Spleen (tissue), 11 donors: Measurements from ENCODE around the gene POLG. TPM values are rescaled to one million over a fixed set of nuclear protein-coding genes. Genes with fewer than 3 reads are reported as not detected.
A peak's percentile ranks its signal among the peaks of the same experiment; 100 is the strongest.

Source experiments
- DNase-seq: peaks from one replicate; pipeline ENCODE4 v3.0.0-alpha.2; 2020
- H3K27ac ChIP-seq, 8 donors: fragments of 200-600 bp; sonication (generic) in 7 of 8; 1 replicate in 4 of 8; 2 replicates in 4 of 8; pipeline versions ENCODE4 v1.5.0 to v1.8.0; 2016 to 2021; ENCODE audit warnings: inconsistent platforms in 4 of 8, mild to moderate bottlenecking in 4 of 8, moderate library complexity in 1 of 8
- H3K27me3 ChIP-seq, 7 donors: fragments of 200-600 bp; sonication (generic) in 6 of 7; replicated peaks in 1 of 7; 1 replicate in 4 of 7; 2 replicates in 3 of 7; pipeline versions ENCODE4 v1.5.0 to v1.8.0; 2016 to 2021; ENCODE audit warnings: inconsistent platforms in 3 of 7, mild to moderate bottlenecking in 1 of 7
- H3K36me3 ChIP-seq, 6 donors: fragments of 200-600 bp; sonication (generic) in 5 of 6; 1 replicate in 4 of 6; 2 replicates in 2 of 6; pipeline versions ENCODE4 v1.5.0 to v1.8.0; 2016 to 2021; ENCODE audit warnings: inconsistent platforms in 2 of 6
- H3K4me1 ChIP-seq, 6 donors: fragments of 200-600 bp; sonication (generic) in 5 of 6; 1 replicate in 3 of 6; 2 replicates in 3 of 6; pipeline versions ENCODE4 v1.5.0 to v1.8.0; 2016 to 2021; ENCODE audit warnings: inconsistent platforms in 3 of 6
- H3K4me3 ChIP-seq, 8 donors: fragments of 200-600 bp; sonication (generic) in 7 of 8; 1 replicate in 4 of 8; 2 replicates in 4 of 8; pipeline versions ENCODE4 v1.5.0 to v1.8.0; 2016 to 2021; ENCODE audit warnings: inconsistent platforms in 4 of 8, mild to moderate bottlenecking in 4 of 8, moderate library complexity in 2 of 8
- H3K9me3 ChIP-seq, 8 donors: fragments of 200-600 bp; sonication (generic) in 7 of 8; 1 replicate in 4 of 8; 2 replicates in 4 of 8; pipeline versions ENCODE4 v1.5.0 to v1.8.0; 2016 to 2021; ENCODE audit warnings: inconsistent platforms in 4 of 8
- POLR2A ChIP-seq, 3 donors: fragments of 450-650 bp; IDR thresholded peaks; one replicate each; pipeline ENCODE4 v1.5.1; 2017; ENCODE audit warnings: antibody characterized with exemption in 3 of 3, mild to moderate bottlenecking in 1 of 3
- POLR2AphosphoS5 ChIP-seq, 3 donors: sonication (generic); formaldehyde crosslinking; IDR thresholded peaks; one replicate each; pipeline ENCODE4 v1.5.1; 2017; ENCODE audit warnings: antibody characterized with exemption in 3 of 3
- WGBS, 5 donors: extraction: QIAGEN DNeasy Blood & Tissue Kit in 3 of 5; methylation state at CpG; one replicate each; pipeline versions ENCODE4 v1.1.5 to v1.1.7; 2013 to 2018; 5-methylcytosine and 5-hydroxymethylcytosine counted together
- intact Hi-C: fragments of 100-400 bp; cut with DNase I; formaldehyde crosslinking; loops from one replicate; pipeline ENCODE4 v1.15.0; 2023; ENCODE audit warnings: low total_unique reads
- polyA plus RNA-seq, 3 donors: library from polyadenylated mRNA; stranded (reverse); fragments of 200-250 nt; gene quantifications; one replicate each; pipeline ENCODE4 v1.2.1, GENCODE V29; 2013
- total RNA-seq, 7 donors: library from RNA; depleted of rRNA in 3 of 7; stranded (reverse); fragments of >200 nt in 3 of 7; fragmentation: NEBNext Ultra II Directional in 4 of 7; extraction: Animal tissue kit (Norgen Biotek cat#: 25700) in 4 of 7; gene quantifications; one replicate each; pipeline versions ENCODE4 v1.1.0 to v1.2.1, GENCODE V29; 2016 to 2021
- TF ChIP-seq, protein P1 (sequence below), 11 experiments: fragments of 200-600 bp in 7 of 11; fragments of 450-650 bp in 4 of 11; sonication (generic) in 4 of 11; IDR thresholded peaks in 8 of 11; conservative IDR thresholded peaks in 3 of 11; 1 replicate in 7 of 11; 2 replicates in 4 of 11; pipeline versions ENCODE4 v1.4.0 to v1.8.0; 2016 to 2021; ENCODE audit warnings: antibody characterized with exemption in 11 of 11, inconsistent platforms in 4 of 11, mild to moderate bottlenecking in 1 of 11
- donor health status: healthy with polysubstance abuse.
- donor health status: DM: no; HTN: no; CAD: no; lungs with moderate emphysema.
- donor health status: DM: no; HTN: no; CAD: no.
- donor health status: Bipolar disorder and iron deficiency.
- donor health status: healthy.
- donor health status: DM: no; HTN: no; CAD: no.
- donor health status: DM: yes; HTN: yes; CAD: no.

The POLG gene
- total and polyA plus RNA-seq, 10 donors, result 38.3 to 105 (median 68.3) TPM

DNA sequence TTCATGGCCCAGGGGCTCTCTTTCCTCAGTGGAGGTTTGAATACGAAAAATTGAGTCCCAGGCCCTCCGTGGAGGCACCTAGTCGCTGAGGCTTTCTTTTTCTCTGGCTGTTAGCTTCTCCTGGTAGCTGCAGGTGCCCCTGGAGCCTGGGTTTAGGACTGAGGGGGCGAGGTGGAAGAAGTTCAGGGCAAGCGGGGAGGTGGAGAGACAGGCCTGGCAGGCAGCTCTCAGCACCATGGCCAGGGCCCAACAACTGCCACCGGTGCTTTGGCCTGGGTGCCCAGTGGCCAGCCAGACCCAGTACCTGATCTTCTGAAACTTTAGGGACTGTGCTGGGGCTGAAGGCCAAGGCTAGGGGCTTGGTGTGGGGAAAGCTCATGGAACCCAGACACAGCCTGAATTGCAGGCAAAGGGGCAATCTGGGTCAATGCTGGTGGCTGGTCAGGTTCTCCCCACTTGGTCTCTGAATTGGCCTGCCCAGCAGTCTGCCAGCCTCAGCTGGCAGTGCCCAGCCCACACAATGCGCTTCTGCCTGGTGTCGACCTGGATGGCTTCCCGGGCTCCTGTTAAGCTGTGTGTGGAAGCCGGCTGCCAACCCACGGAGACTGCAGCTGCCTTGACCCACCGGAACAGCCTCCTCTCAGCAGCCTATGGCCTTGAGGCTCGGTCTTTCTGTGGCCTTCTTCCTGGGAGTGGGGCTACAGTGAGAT is 30.3 kb upstream of the POLG start:
- Histone ChIP-seq H3K27ac (no peak overlapping the region), H3K9me3 (no peaks in the 10 kb centered on the region), H3K4me3 (no peak overlapping the region), H3K36me3 (no peaks in the 10 kb centered on the region), H3K27me3 (peaks cover 15 to 100% (median 100%) of the 10 kb centered on the region in 7 donors), H3K4me1 (peaks cover 11 to 64% (median 27%) of the 10 kb centered on the region in 6 donors)
- intact Hi-C loops, result no loop called here
- TF ChIP-seq, protein P1, sequence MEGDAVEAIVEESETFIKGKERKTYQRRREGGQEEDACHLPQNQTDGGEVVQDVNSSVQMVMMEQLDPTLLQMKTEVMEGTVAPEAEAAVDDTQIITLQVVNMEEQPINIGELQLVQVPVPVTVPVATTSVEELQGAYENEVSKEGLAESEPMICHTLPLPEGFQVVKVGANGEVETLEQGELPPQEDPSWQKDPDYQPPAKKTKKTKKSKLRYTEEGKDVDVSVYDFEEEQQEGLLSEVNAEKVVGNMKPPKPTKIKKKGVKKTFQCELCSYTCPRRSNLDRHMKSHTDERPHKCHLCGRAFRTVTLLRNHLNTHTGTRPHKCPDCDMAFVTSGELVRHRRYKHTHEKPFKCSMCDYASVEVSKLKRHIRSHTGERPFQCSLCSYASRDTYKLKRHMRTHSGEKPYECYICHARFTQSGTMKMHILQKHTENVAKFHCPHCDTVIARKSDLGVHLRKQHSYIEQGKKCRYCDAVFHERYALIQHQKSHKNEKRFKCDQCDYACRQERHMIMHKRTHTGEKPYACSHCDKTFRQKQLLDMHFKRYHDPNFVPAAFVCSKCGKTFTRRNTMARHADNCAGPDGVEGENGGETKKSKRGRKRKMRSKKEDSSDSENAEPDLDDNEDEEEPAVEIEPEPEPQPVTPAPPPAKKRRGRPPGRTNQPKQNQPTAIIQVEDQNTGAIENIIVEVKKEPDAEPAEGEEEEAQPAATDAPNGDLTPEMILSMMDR (IDR thresholded peaks at IDR 0.05 in 8 of 11, conservative IDR thresholded peaks at IDR 0.05 in 3 of 11), result no peak
- no peak for TF ChIP-seq POLR2A (IDR thresholded peaks at IDR 0.05)
- TF ChIP-seq POLR2AphosphoS5 (IDR thresholded peaks at IDR 0.05), result no peak
- WGBS, 5 donors, result 24 to 34% (median 30%) methylated on average over 6 to 13 of the region's 13 CpGs
- no peak for DNase-seq

GRCh38 chr15:89364341-89364740 is 29.7 kb upstream of the POLG start:
- TF ChIP-seq, protein P1 (IDR thresholded peaks at IDR 0.05 in 8 of 11, conservative IDR thresholded peaks at IDR 0.05 in 3 of 11), result no peak
- no peak for TF ChIP-seq POLR2A (IDR thresholded peaks at IDR 0.05)
- intact Hi-C loops, result no loop called here
- WGBS, 5 donors, result 0 to 19% (median 9%) methylated on average over 3 to 6 of the region's 6 CpGs
- Histone ChIP-seq H3K9me3 (no peaks in the 10 kb centered on the region), H3K4me3 (no peak overlapping the region), H3K27ac (no peak overlapping the region), H3K36me3 (no peaks in the 10 kb centered on the region), H3K4me1 (peaks cover 13 to 66% (median 30%) of the 10 kb centered on the region in 6 donors), H3K27me3 (peaks cover 19 to 100% (median 100%) of the 10 kb centered on the region in 7 donors)
- DNase-seq, result peak; percentile 74

GRCh38 chr15:89363770-89364169 is 29.1 kb upstream of the POLG start:
- intact Hi-C loops, result no loop called here
- peaks cover 21 to 100% (median 100%) of the 10 kb centered on the region in 7 donors for H3K27me3 ChIP-seq
- no peak overlapping the region for H3K27ac ChIP-seq
- no peak for TF ChIP-seq POLR2A (IDR thresholded peaks at IDR 0.05)
- TF ChIP-seq, protein P1 (IDR thresholded peaks at IDR 0.05 in 8 of 11, conservative IDR thresholded peaks at IDR 0.05 in 3 of 11), result no peak
- no peak for TF ChIP-seq POLR2AphosphoS5 (IDR thresholded peaks at IDR 0.05)
- H3K4me3 ChIP-seq, result no peak overlapping the region
- no peaks in the 10 kb centered on the region for H3K9me3 ChIP-seq
- H3K36me3 ChIP-seq, result no peaks in the 10 kb centered on the region
- 17 to 40% (median 27%) methylated on average over 4 of the region's 4 CpGs for WGBS, 5 donors
- H3K4me1 ChIP-seq, result peaks cover 19 to 71% (median 35%) of the 10 kb centered on the region in 6 donors
- DNase-seq, result no peak

DNA sequence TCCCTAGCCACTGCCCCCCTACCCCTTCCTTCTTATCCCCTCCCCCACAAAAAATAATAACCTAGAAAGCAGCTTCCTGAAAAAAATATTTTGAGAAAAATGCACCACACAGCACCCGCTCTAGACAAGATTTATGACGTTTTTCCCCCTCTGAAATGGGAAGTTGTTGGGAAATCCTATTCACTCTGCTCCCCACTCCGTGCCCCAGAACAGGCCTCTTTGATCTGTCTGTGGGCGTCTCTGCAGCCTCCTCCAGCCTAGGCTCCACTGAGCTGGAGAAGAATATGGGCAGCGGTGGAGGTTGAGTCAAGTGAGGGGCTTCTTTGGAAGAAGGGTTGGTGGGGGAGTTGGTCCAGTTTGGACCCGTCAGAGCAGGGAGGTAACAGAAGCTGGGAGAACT is 28.5 kb upstream of the POLG start:
- Histone ChIP-seq H3K4me3 (no peak overlapping the region), H3K36me3 (no peaks in the 10 kb centered on the region), H3K4me1 (peaks cover 23 to 73% (median 40%) of the 10 kb centered on the region in 6 donors), H3K9me3 (no peaks in the 10 kb centered on the region), H3K27me3 (peaks cover 21 to 100% (median 98%) of the 10 kb centered on the region in 7 donors), H3K27ac (no peak overlapping the region)
- intact Hi-C loops, result no loop called here
- WGBS, 5 donors, result 5 to 16% (median 8%) methylated on average over 6 of the region's 6 CpGs
- TF ChIP-seq POLR2A (IDR thresholded peaks at IDR 0.05) (no peak), POLR2AphosphoS5 (IDR thresholded peaks at IDR 0.05) (no peak)
- TF ChIP-seq, protein P1 (IDR thresholded peaks at IDR 0.05 in 8 of 11, conservative IDR thresholded peaks at IDR 0.05 in 3 of 11), result no peak
- DNase-seq, result peak; percentile 28
